NB4 (cell line): Measurements from ENCODE around the gene CIITA.

Source experiments
- CTCF ChIP-seq: IDR thresholded peaks from one replicate; pipeline ENCODE4 v1.5.1; 2012; ENCODE audit warnings: low read depth, low read length
- MAX ChIP-seq: IDR thresholded peaks from 2 replicates; pipeline ENCODE4 v1.6.1; 2011; ENCODE audit warnings: low read depth, low read length
- POLR2A ChIP-seq: IDR thresholded peaks from 2 replicates; pipeline ENCODE4 v1.6.1; 2011; ENCODE audit warnings: mild to moderate bottlenecking; ENCODE audit not compliant: insufficient read length; ENCODE audit errors: extremely low read depth

GRCh38 chr16:10868104-10868595 is 8.9 kb upstream of the CIITA start:
- TF ChIP-seq CTCF = no peak
- no peak for TF ChIP-seq POLR2A
- TF ChIP-seq MAX = no peak
